Measurements from ENCODE around the gene SEMA6C.

Gene SEMA6C

GRCh38 chr1:151193304-151193703, 46.9 kb upstream of the SEMA6C start:
- TF ChIP-seq ZNF302 (tag by site-specific recombination; IDR thresholded peaks at IDR 0.05; ENCODE audit: low read depth) (no peak), PBX3 (CRISPR knock-in tag; IDR thresholded peaks at IDR 0.05) (no peak), MEIS1 (CRISPR knock-in tag; IDR thresholded peaks at IDR 0.05; ENCODE audit: borderline replicate concordance) (no peak), ZBTB48 (tag by site-specific recombination; IDR thresholded peaks at IDR 0.05) (no peak), PRDM4 (tag by site-specific recombination; IDR thresholded peaks at IDR 0.05) (no peak), ZBTB6 (tag by site-specific recombination; IDR thresholded peaks at IDR 0.05) (no peak), ZNF398 (tag by site-specific recombination; IDR thresholded peaks at IDR 0.05) (no peak), SETDB1 (IDR thresholded peaks at IDR 0.05; ENCODE audit: insufficient read length, low read length) (no peak)
- no peaks in the 10 kb centered on the region for H3K4me1 ChIP-seq (ENCODE audit: control insufficient read depth, insufficient read depth, low read length)
- H3K36me3 ChIP-seq (ENCODE audit: control insufficient read depth in 2 of 2, insufficient read depth in 1 of 2, low read length in 2 of 2) = no peaks in the 10 kb centered on the region
- ChIA-PET CTCF (interaction anchor here (0.7 to 1.3 kb wide), 3 partner anchors 34 to 134 kb away, joined by 3 to 6 read pairs (median 3); partner anchors contain the start of gene CDC42SE1), POLR2A (no interaction called here)
- no peak overlapping the region for H3K27ac ChIP-seq (ENCODE audit: extremely low read depth, low read depth, low read length)
- H3K4me3 ChIP-seq (ENCODE audit: low read depth, low read length) = no peak overlapping the region
- no peaks in the 10 kb centered on the region for H3K9me3 ChIP-seq (ENCODE audit: control insufficient read depth, insufficient read depth, low read depth, low read length)

- CTCF ChIA-PET = interaction anchor here (1.1 kb wide), 2 partner anchors 17 to 62 kb away, joined by 4 to 6 read pairs; partner anchors contain the start of gene PSMD4
- Histone ChIP-seq H3K27ac (ENCODE audit: extremely low read depth, low read depth, low read length) (no peak overlapping the region), H3K4me1 (ENCODE audit: control insufficient read depth, insufficient read depth, low read length) (no peaks in the 10 kb centered on the region), H3K36me3 (ENCODE audit: control insufficient read depth in 2 of 2, insufficient read depth in 1 of 2, low read length in 2 of 2) (peaks cover 0 to 1% of the 10 kb centered on the region in 2 experiments; a peak in 1 of 3 replicates), H3K4me3 (ENCODE audit: low read depth, low read length) (no peak overlapping the region), H3K9me3 (ENCODE audit: control insufficient read depth, insufficient read depth, low read depth, low read length) (no peaks in the 10 kb centered on the region)
- TF ChIP-seq PRDM4 (tag by site-specific recombination; IDR thresholded peaks at IDR 0.05) (no peak), ZNF843 (tag by site-specific recombination; IDR thresholded peaks at IDR 0.05) (no peak), ZNF777 (tag by site-specific recombination; IDR thresholded peaks at IDR 0.05; ENCODE audit: borderline replicate concordance) (no peak), ZNF560 (tag by site-specific recombination; IDR thresholded peaks at IDR 0.05; ENCODE audit: borderline replicate concordance) (no peak), ZNF549 (tag by site-specific recombination; IDR thresholded peaks at IDR 0.05) (no peak), ZNF530 (tag by site-specific recombination; IDR thresholded peaks at IDR 0.05; ENCODE audit: low read depth) (no peak), ZBTB21 (tag by site-specific recombination; IDR thresholded peaks at IDR 0.05) (no peak), YY1 (tag by site-specific recombination; IDR thresholded peaks at IDR 0.05) (no peak)
- POLR2A ChIA-PET = no interaction called here
Observed at GRCh38 chr1:151192047-151192446, 45.6 kb upstream of the SEMA6C start.
